GM19324 (cell line): ENCODE measurements around the gene LRP8.

Experiments used
- ATAC-seq: cut with Tn5 transposase; IDR thresholded peaks from one replicate; pipeline ENCODE4 v1.9.1; 2021; ENCODE audit warnings: mild to moderate bottlenecking, moderate library complexity; ENCODE audit not compliant: unreplicated experiment, low FRiP score

Gene LRP8

GRCh38 chr1:53328009-53328461 lies at the start of gene LRP8:
Gene LRP8, minus strand, starts transcription at chr1:53328070. Its CDS starts 158 bp downstream, at chr1:53327912.
- ATAC-seq, result peak; percentile 39

- no peak for ATAC-seq
Measured at GRCh38 chr1:53377438-53377841, 49.6 kb upstream of the LRP8 start.

GRCh38 chr1:53376742-53377437 lies 49.0 kb upstream of the LRP8 start:
- no peak for ATAC-seq

- no peak for ATAC-seq
Measured at GRCh38 chr1:53376041-53376461, 48.2 kb upstream of the LRP8 start.

GRCh38 chr1:53375440-53375839 lies 47.6 kb upstream of the LRP8 start:
- ATAC-seq, result no peak

- no peak for ATAC-seq
Measured at GRCh38 chr1:53373246-53373645, 45.4 kb upstream of the LRP8 start.

- no peak for ATAC-seq
Measured at GRCh38 chr1:53372501-53372951, 44.7 kb upstream of the LRP8 start.

GRCh38 chr1:53371851-53372250 lies 44.0 kb upstream of the LRP8 start:
- no peak for ATAC-seq

- no peak for ATAC-seq
Measured at GRCh38 chr1:53371121-53371666, 43.3 kb upstream of the LRP8 start.

- no peak for ATAC-seq
Measured at GRCh38 chr1:53370369-53370961, 42.6 kb upstream of the LRP8 start.

- ATAC-seq, result no peak
Measured at GRCh38 chr1:53369761-53370160, 41.9 kb upstream of the LRP8 start.

GRCh38 chr1:53369034-53369750 lies 41.3 kb upstream of the LRP8 start:
- ATAC-seq, result no peak

- no peak for ATAC-seq
Measured at GRCh38 chr1:53368314-53369033, 40.6 kb upstream of the LRP8 start.

- peak; percentile 74 for ATAC-seq
Measured at GRCh38 chr1:53367503-53368313, 39.8 kb upstream of the LRP8 start.

GRCh38 chr1:53366901-53367502 lies 39.1 kb upstream of the LRP8 start:
- ATAC-seq, result no peak

GRCh38 chr1:53365437-53366063 lies 37.7 kb upstream of the LRP8 start:
- no peak for ATAC-seq

GRCh38 chr1:53362851-53363642 lies 35.2 kb upstream of the LRP8 start:
- no peak for ATAC-seq

GRCh38 chr1:53362270-53362669 lies 34.4 kb upstream of the LRP8 start:
- no peak for ATAC-seq
